ENCODE measurements around the gene NUMB.
"Not testable (repeated sequence)": the region's sequence is repeated elsewhere in the genome, so short reads cannot be mapped to it uniquely, and the experiment has no call there.

NUMB gene

GRCh38 chr14:73359445-73359844, 98.9 kb downstream of the NUMB start:
- ATAC-seq (ENCODE audit: insufficient read depth, low read depth) (no peak), DNase-seq (no peak)
- H3K79me2 ChIP-seq (ENCODE audit: insufficient read depth, low read length), result no peaks in the 10 kb centered on the region
- no peaks in the 10 kb centered on the region for H3K27me3 ChIP-seq (ENCODE audit: insufficient read depth, low read length, poor library complexity)
- TF ChIP-seq EZH2 (IDR thresholded peaks at IDR 0.05; ENCODE audit: borderline replicate concordance, low read depth, low read length, severe bottlenecking) (no peak), CTCF (IDR thresholded peaks at IDR 0.05; ENCODE audit: borderline replicate concordance, extremely low read depth, low read length, poor library complexity, severe bottlenecking) (no peak)
- H3K27ac ChIP-seq (ENCODE audit: low read length), result no peak overlapping the region
- H4K20me1 ChIP-seq (ENCODE audit: insufficient read depth, low read length), result no peaks in the 10 kb centered on the region
- no peak overlapping the region for H2AFZ ChIP-seq (ENCODE audit: low read depth, low read length)
- no peaks in the 10 kb centered on the region for H3K9me3 ChIP-seq (ENCODE audit: insufficient read depth, low read length, severe bottlenecking)
- H3K4me1 ChIP-seq (ENCODE audit: insufficient read depth, low read length), result no peaks in the 10 kb centered on the region
- H3K36me3 ChIP-seq (ENCODE audit: insufficient read depth, low read length), result peaks cover 11% of the 10 kb centered on the region
- H3K9ac ChIP-seq (ENCODE audit: low read depth, low read length), result no peak overlapping the region
- no peak overlapping the region for H3K4me3 ChIP-seq (ENCODE audit: low read depth in 1 of 2, low read length in 2 of 2)
- H3K4me2 ChIP-seq (ENCODE audit: insufficient read depth, low read length), result no peak overlapping the region

- Histone ChIP-seq H3K27me3 (ENCODE audit: insufficient read depth, low read length, poor library complexity) (no peaks in the 10 kb centered on the region), H4K20me1 (ENCODE audit: insufficient read depth, low read length) (no peaks in the 10 kb centered on the region), H3K4me2 (ENCODE audit: insufficient read depth, low read length) (no peak overlapping the region), H2AFZ (ENCODE audit: low read depth, low read length) (no peak overlapping the region), H3K36me3 (ENCODE audit: insufficient read depth, low read length) (peaks cover 11% of the 10 kb centered on the region), H3K4me3 (ENCODE audit: low read depth in 1 of 2, low read length in 2 of 2) (no peak overlapping the region), H3K27ac (ENCODE audit: low read length) (no peak overlapping the region), H3K4me1 (ENCODE audit: insufficient read depth, low read length) (no peaks in the 10 kb centered on the region), H3K9me3 (ENCODE audit: insufficient read depth, low read length, severe bottlenecking) (no peaks in the 10 kb centered on the region), H3K79me2 (ENCODE audit: insufficient read depth, low read length) (no peaks in the 10 kb centered on the region), H3K9ac (ENCODE audit: low read depth, low read length) (no peak overlapping the region)
- no peak for DNase-seq
- ATAC-seq (ENCODE audit: insufficient read depth, low read depth), result no peak
- TF ChIP-seq EZH2 (IDR thresholded peaks at IDR 0.05; ENCODE audit: borderline replicate concordance, low read depth, low read length, severe bottlenecking), result no peak
- TF ChIP-seq CTCF (IDR thresholded peaks at IDR 0.05; ENCODE audit: borderline replicate concordance, extremely low read depth, low read length, poor library complexity, severe bottlenecking), result no peak
Measured at GRCh38 chr14:73358187-73358586, 100.2 kb downstream of the NUMB start.

- H3K27me3 ChIP-seq (ENCODE audit: insufficient read depth, low read length, poor library complexity); H3K4me2 ChIP-seq (ENCODE audit: insufficient read depth, low read length); H3K4me1 ChIP-seq (ENCODE audit: insufficient read depth, low read length); H3K9ac ChIP-seq (ENCODE audit: low read depth, low read length); H3K27ac ChIP-seq (ENCODE audit: low read length); H3K79me2 ChIP-seq (ENCODE audit: insufficient read depth, low read length); H4K20me1 ChIP-seq (ENCODE audit: insufficient read depth, low read length); H2AFZ ChIP-seq (ENCODE audit: low read depth, low read length); H3K9me3 ChIP-seq (ENCODE audit: insufficient read depth, low read length, severe bottlenecking); H3K4me3 ChIP-seq (ENCODE audit: low read depth in 1 of 2, low read length in 2 of 2); DNase-seq; ATAC-seq (ENCODE audit: insufficient read depth, low read depth); H3K36me3 ChIP-seq (ENCODE audit: insufficient read depth, low read length): not testable (repeated sequence)
Measured at GRCh38 chr14:73349091-73349490, 109.3 kb downstream of the NUMB start.

GRCh38 chr14:73344319-73344718, 114.0 kb downstream of the NUMB start:
- H3K79me2 ChIP-seq (ENCODE audit: insufficient read depth, low read length), result peaks cover 3% of the 10 kb centered on the region; the same call in 1 of the 2 replicates
- no peak for DNase-seq
- no peak for ATAC-seq (ENCODE audit: insufficient read depth, low read depth)
- H3K36me3 ChIP-seq (ENCODE audit: insufficient read depth, low read length), result 0 out of 2 replicates have a peak, but pooled peaks cover 3% of the 10 kb centered on the region
- H3K27ac ChIP-seq (ENCODE audit: low read length), result no peak overlapping the region
- H3K4me3 ChIP-seq (ENCODE audit: low read depth in 1 of 2, low read length in 2 of 2), result no peak overlapping the region
- H2AFZ ChIP-seq (ENCODE audit: low read depth, low read length), result no peak overlapping the region
- peaks cover 7% of the 10 kb centered on the region; the same call in 1 of the 2 replicates for H4K20me1 ChIP-seq (ENCODE audit: insufficient read depth, low read length)
- no peaks in the 10 kb centered on the region for H3K4me1 ChIP-seq (ENCODE audit: insufficient read depth, low read length)
- no peak overlapping the region for H3K4me2 ChIP-seq (ENCODE audit: insufficient read depth, low read length)
- no peak for TF ChIP-seq EZH2 (IDR thresholded peaks at IDR 0.05; ENCODE audit: borderline replicate concordance, low read depth, low read length, severe bottlenecking)
- TF ChIP-seq CTCF (IDR thresholded peaks at IDR 0.05; ENCODE audit: borderline replicate concordance, extremely low read depth, low read length, poor library complexity, severe bottlenecking), result no peak
- H3K9me3 ChIP-seq (ENCODE audit: insufficient read depth, low read length, severe bottlenecking), result no peaks in the 10 kb centered on the region
- H3K27me3 ChIP-seq (ENCODE audit: insufficient read depth, low read length, poor library complexity), result no peaks in the 10 kb centered on the region
- H3K9ac ChIP-seq (ENCODE audit: low read depth, low read length), result no peak overlapping the region
